GM19351 (cell line): ENCODE measurements around the gene TTLL10.

Source experiments
- ATAC-seq: cut with Tn5 transposase; IDR thresholded peaks from one replicate; pipeline ENCODE4 v1.9.1; 2021; ENCODE audit warnings: mild to moderate bottlenecking, moderate library complexity; ENCODE audit not compliant: unreplicated experiment

Gene TTLL10

DNA sequence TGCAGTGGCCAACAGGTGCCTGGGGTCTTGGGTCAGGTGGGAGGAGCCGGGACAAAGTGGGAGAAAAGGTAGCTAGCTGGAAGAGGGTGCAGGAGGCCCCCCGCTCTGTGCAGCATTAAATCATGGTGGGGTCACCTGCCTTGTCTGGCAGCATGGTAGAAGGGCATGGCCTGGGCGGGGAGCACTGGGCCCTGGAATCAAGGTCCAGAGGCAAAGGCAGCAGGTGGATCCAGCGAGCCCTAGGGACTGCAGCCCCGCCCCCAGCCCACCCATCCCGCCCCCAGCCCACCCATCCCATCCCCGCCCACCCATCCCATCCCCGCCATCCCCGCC, 16.7 kb upstream of the TTLL10 start:
- no peak for ATAC-seq

DNA sequence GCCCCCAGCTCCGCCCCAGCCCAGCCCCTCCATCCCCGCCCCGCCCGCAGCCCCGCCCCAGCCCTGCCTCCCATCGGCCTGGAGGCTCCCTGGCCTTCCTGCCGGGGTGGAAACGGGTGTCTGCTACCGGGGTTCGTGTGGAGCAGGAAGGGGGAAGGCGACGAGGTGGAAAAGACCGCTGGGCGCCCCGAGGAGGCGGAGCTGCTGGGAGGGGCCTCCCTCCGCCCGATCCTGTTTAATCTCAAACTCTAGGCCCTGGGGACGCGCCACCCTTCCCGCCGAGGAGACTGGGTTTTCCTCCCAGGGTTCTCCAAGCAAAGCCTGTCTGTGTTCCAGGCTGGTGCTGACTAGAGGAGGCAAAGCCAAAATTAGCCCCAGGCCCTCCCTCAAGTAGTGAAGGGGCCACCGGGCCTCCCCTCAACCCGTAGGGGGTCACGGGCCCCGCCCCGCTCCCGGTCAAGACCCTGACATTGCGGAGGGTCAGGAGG, 16.2 kb upstream of the TTLL10 start:
- ATAC-seq: peak; percentile 60

DNA sequence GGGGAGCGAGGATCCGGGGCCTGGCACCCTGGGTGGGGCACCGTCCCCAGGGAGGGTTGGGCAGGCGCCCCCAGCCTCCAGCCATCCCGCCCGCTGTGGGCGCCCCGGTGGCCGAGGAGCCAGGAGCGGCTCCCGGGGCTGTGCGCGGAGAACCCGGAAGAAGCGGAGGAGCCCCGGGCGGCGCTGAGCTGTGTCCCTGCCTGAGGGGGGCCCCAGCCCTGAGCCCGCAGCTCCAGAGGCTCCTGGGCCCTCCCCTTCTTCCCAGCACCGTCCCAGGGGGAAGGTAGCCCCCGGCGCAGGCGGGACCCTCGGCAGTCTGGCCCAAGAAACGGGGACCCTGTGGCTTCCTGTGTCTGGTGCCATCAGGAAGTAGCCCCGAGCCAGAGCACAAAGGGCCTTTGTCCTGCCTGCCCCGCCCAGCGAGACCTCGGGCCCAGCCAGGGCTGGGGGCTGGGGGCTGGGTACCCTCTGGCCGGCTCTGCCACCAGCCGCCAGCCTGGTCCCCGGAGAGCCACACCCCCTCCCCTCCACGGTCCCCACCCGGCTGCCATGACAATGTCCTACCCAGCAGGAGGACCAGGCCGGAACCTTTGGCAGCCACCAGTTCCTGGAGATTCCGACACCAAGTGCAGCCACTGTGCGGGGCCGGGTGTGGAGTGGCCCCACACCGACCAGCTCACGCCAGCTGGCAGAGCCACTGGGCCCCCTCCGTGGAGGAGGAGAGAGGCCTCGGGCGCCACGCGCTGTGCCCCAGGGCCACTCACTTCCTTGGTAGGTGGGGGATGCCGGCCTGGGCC, 15.6 kb upstream of the TTLL10 start:
- peak; percentile 63 for ATAC-seq

DNA sequence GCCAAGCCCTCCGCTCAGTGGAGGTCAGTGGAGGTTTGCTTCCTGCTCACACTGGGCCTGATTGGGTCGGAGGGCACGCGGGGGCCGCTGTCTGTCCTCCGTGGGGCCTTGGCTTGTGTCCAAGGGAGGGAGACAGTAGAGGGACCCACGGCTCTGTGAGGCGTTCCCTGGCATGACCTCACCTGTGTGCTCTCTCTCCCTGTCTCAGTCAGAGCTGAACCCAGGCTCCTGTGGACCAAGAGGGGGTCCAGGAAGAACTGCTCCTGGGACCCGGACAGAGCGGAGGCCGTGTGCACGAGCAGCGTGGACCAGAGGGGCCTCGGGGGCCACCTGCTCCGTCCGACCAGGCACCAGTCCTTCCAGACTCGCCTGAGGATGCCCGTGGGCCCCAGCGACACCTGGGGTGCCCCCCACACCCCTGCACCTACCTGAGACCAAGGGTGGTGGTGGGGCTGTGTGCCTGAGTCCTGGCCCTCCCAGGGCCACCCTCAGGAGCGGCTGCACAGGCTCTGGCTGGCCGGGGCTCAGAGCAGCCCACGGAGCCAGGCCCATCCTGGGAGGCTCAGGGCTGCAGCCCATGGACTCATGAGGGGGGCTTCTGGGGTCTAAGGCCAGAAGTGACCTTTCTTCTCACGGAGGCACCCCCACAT, 13.3 kb upstream of the TTLL10 start:
- no peak for ATAC-seq

DNA sequence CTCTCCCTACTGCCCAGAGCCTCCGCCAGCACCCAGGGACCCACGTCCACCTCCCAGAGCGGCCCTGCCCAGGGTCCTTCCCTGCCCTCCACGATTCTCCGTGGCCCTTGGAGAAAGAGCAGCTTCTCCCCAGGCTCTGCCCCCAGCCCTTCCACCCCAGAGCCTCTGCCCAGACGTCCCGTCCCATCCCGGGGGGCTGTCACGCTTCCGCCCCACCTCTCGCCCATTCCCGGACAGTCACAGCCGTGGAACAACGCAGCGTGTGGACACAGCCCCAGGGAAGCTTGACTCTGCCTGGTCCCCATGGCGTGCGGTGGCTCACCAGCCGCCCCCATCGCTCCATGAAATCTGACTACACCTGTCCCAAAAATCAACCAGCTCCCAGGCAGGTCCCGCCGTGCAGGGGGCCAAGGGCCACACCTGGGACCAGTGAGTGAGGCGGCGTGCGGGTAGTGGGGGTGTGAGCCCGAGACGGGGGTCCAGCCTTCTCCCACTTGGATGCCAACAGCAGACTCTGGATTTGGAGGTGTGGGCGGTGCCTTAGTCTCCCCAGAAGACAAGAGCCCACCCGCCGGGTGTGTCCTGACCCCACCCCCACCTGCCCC, 12.5 kb upstream of the TTLL10 start:
- no peak for ATAC-seq

DNA sequence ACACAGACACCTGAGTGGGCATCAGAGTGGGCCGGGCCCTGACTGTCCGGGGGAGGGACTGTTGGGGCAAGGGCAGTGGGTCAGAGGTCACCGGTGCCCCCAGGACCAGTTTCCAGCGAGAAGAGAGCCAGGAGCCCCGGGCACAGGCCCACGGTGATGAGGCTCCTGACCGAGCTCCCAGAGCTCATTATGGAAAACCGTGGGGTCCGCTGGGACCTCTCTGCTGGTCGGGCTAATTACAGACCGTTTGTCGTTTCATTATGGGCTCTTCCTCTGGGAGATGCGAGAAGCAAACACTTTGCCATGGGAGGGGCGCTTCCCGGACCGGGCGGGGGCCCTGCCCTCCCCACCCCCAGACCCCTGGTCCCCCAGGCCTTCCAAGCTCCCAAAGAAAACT, 12.0 kb upstream of the TTLL10 start:
- ATAC-seq: no peak

DNA sequence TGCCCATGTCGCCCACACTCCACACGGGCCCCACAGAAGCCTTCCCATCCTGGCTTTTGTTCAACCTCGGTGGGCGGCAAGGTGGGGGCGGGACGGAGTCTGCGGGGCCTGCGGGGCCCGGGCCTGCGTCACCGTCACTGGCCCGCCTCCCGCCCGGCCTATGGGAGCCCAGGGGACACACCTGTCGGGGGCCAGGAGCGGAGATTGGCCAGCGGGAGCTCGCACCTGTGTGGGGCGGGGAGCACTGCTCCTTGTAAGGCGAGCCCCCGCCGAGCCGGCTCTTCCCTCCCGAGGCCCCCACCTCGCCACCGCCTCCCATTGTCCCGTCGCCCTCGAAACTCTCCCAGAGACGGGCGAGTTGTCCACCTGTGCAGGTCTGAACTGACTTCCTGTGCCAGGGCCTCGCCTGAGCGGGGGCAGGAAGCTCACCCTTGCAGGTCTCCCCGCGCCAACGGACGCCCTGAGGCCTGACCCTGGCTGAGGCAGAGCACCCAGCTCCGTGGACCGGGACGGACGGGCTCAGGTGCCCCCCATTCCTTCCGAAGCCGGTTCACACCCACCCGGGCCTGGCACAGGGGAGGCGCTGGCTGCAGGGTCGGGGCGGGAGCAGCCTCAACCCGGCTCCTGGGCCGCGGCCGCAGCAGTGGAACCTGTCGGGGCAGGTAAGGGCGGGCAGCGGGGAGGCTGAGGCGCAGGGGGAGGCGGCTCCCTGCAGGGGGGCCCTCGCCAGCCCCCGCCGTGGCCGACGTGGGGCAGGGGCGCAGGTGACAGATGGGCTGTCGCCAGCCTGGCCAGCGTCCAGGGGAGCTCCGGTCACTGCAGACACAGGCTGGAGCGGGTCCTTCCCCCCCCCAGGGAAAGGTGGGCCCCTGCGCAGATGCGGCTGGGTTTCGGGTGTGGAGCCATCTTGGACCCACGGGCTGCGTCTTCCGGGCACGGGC, 10.8 kb upstream of the TTLL10 start:
- no peak for ATAC-seq

DNA sequence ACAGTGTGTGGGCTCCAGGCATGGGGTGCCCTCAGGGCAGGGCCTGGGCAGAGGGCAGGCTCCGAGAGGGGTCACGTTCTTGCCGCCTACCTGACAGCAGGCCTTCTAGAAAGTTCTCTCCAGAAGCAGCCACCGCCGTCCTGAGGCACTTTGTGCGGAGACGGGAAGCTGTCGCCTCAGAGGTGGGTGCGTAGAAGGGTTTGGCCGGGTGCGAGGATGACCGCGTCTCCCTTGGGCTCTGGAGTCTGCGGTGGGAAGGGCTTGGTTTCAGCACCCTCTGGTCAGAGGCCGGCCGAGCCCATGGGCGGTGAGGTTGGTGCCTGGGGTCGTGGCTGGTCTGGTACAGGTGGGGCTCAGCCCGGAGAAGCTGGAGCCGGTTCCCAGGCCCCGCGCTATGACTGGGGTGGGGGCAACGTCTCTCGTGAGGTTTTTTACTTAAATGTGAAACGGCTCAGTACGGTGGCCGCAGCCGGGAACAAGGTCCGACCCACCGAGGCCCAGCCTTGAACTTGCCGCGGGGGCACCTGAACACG, 10.1 kb upstream of the TTLL10 start:
- no peak for ATAC-seq

DNA sequence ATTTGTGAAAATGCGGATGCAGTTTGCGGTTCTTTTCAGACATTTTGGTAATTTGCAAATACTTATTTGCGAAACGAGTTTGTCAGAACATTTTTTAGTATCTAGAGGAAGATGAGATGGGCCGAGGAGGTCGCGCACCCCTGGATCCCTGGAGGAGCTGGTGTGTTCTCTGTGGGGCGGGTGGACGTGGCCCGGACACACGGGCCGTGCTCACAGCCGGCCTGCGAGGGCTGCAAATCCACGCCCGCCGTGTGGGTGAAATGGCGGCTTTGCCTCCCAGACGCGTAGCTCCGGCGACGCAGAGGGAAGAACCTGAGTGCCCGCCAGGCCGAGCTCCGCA, 9.3 kb upstream of the TTLL10 start:
- ATAC-seq: no peak

DNA sequence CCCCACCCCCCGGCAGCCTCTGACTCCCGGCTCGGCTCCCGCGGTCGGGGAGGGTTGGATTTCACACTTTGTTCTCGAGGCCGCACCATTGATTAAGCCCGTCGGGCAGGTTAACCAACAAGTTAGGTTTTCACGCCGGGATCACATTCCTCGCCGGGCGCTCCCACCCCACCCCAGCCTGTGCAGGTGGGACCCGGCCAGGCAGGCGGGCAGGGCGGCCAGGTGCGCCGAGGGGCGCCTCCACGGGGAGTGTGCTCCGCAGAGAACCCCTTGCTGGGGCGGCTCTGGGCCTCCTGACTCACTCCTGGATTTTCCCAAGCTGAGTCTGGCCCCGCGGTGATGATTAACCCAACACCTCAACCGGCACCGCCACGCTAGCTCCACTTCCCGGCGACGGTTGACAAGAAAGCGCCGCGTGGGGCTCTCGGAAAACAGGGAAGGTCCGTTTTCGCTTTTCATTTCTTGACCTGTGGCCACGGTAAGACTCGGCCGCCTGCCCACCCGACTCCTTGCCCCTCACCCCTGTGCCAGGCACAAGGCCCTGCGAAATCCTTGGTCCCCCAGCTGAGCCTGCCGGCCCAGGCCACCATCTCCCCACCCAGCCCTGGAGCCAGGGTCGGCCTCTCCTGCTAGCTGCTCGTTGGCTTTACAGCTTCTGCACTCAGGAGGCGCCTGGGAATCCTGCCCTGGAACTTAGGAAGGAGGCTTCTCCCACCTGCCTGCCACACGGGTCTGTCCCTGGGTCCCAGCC, 8.8 kb upstream of the TTLL10 start:
- no peak for ATAC-seq

DNA sequence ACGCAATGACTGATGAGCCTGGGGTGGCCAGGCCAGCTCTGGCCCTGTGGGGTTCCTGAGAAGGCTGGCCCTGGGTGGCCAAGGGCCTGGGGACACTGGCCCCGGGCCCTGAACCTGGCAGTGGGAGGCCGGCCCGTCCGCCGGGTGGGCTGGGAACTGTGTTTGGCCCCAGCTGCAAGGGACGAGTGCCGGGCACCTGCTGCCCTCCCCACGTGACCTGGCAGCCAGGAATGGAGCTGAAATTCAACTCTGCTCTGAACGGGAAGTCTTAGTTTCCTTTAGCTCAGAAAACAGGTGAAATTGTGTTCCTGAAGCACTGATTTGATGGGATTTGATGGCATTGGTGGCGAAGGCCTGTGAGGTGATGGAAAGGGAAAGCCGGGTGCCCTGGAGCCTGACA, 8.2 kb upstream of the TTLL10 start:
- no peak for ATAC-seq

DNA sequence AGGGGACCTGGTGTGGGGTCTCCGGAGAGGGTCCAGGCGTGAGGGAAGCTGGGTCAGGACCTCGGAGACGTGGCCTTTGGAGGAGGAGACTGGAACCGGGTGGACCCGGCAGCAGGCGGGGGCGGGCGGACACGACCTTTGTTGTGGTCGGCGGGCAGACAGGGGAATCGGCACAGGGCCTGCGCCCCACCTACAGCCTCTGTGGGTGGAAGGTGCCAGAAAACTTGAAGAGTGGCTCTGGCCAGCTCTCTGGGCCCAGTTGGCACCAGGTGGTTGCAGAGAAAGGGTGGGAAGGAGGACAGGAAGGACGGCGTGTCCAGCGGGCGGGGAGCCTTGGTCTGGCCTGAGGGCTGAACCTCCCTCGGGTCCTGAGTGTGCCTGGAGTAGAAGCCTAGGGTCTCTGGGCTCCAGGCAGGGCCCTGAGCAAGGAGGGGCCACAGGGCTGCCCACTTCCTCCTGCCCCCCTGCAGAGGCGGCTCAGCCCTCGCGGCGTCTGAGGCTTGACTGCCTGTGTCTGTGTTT, 7.7 kb upstream of the TTLL10 start:
- no peak for ATAC-seq

DNA sequence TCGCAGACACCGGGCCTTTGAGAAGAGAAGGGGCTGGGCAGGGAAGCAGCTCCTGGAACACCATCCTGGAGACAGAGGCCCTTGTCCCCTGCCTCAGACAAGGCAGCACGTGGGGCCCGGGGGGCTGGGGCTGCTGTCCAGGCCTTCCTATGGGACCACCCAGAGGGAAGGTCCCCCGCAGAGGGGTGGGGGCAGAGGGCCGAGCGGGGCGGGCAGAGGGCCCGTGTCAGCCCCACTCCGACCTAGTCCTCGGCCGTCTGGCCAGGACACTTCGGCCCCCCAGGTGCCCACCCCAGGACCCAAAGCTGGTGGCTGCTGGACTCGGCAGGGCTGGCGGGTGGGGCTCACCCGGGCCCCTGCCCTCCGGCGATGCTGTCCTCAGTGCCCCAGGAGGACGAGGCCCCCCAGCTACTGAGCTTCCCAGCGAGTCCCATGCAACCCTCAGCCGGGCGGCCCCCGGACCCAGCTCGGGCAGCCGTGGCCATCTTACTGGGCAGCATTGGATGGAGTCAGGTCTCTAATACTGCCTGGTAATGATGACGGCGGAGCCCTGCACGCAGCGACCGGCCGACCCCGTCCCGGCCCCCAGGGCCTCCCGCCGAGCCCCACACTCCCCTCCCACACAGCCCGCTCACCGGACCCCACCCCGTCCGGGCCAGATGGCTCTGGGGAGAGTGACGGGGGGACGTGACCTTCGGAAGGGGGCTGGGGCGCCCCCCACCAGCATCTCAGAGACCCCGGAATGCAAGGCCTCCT, 6.9 kb upstream of the TTLL10 start:
- no peak for ATAC-seq

DNA sequence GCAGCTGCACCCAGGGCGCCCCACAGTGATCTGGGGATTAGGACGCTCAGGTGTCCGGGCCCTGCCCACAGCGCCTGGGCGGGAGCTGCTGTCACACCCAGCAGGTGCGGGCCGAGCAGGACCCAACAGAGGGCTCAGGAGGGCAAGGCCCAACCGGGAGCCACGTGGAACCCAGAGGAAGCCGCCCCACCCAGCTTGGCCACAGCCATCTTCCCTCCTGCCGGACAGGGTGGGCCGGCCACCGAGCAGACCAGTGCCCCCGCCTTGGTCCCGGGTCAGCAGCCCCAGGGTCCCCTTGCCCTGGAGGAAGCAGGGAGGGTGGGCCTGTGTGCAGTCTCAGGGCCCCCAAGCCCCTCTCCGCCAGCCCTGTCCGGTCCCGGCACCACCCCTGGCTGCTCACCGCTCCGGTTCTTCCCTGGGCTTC, 6.3 kb upstream of the TTLL10 start:
- ATAC-seq: no peak

DNA sequence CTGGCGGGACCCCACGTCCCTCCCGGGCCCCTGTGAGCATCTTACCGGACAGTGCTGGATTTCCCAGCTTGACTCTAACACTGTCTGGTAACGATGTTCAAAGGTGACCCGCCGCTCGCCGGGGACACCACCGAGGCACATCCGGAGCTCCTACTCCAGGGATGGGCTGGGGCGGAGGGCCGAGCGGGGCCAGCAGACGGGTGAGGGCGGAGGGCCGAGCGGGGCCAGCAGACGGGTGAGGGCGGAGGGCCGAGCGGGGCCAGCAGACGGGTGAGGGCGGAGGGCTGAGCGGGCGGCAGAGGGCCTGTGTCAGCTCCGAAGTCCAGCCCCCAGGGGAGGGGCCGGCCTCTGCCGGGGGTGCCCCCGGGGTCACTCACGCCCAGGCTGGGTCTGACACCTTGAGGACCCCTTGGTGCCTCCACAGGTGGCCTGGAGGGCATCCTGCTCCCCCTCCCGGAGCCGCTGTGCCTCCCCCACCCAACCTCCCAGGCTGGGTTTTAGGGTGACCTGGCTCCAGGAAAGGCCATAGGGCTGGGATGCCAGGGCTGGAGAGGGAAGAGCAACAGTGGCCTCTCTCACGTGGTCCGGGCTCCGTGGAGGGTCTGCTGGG, 5.7 kb upstream of the TTLL10 start:
- ATAC-seq: no peak

DNA sequence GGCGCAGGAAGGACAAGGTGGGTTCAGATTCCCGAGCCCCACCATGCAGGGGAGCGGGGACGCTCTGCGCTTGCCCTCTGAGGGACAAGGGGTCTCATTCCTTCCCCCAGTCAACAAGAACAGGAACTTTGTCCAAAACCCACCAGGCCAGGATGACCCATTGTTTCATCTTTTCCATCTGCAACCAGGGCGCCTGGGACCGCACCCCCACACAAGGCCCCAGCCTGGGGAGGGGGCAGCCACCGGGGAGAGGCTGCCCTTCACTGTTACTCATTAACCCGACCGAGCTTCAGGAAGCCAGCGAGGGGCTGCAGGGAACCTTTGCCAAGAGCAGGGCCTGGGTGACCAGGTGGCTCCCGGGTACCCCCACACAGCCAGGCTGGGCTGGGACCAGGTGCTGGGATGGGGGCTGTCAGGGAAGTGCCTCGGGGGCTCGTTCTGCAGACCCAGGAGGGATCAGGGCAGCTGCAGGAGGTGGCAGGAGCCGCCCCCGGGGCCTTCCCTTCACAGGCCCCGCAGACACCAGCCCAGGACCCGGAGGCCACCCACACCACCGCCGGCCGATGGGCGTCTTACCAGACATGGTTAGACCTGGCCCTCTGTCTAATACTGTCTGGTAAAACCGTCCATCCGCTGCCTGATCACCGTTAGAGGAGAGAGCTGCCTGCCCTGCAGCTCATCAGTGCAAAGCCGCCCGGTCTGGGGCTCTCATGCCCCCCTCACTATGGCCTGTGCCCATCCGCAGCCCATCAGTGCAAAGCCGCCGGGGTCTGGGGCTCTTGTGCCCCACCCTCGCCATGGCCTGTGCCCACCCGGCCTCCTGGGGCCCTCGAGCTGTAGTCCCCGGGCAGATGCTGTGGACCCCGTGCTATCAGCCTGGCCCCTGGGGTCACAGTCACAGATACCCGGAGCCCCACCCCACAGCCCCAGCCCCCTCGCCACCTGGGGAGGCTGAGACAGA, 4.9 kb upstream of the TTLL10 start:
- no peak for ATAC-seq

DNA sequence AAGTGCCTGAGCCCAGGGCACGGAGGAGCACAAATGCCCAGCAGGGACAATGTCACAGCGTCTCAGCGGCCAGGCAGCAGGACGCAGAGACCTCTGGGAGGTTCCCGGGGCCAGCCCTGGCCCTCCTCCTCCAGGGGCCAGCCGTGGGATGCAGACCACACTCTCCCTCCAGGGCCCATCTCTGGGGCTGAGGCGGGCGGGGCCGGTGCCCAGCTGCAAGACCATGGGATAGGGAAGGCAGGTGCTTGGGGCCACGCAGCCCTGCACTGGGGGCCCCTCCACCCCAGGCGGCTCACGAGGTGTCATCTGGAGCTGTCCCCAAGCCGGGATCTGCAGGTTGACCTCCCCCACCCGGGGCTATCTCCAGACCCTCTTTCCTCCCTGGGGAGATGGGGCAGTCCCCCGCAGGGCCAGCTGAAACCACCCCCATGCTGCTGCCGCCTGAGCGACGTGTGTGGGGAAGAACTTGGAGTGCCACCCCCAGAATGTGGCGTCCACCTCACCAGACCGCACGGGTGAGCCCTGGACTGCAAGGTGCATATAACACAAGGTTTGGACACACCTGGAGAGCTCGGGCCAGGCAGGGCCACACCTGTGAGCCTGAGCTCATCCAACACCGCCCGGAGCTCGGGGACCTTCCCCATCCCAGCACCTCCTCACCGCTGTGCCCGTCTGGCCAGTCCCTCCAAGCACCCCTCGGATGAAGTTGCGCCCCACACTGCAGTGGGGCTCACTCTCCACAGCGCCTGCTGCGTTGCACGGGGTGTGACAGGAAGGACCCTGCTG, 4.1 kb upstream of the TTLL10 start:
- ATAC-seq: no peak
